Measurements from ENCODE around the gene HLA-E.
"Not testable (repeated sequence)": the region's sequence is repeated elsewhere in the genome, so short reads cannot be mapped to it uniquely, and the experiment has no call there.

HLA-E gene

GRCh38 chr6:30491991-30492952, 3.0 kb downstream of the HLA-E start:
- no peak overlapping the region for H3K4me2 ChIP-seq (ENCODE audit: low read length, poor library complexity, severe bottlenecking)
- H2BK15ac ChIP-seq (ENCODE audit: low read depth, poor library complexity, severe bottlenecking): no peak overlapping the region
- H3K36me3 ChIP-seq (ENCODE audit: control insufficient read depth in 1 of 2, insufficient read depth in 2 of 2, low read depth in 1 of 2, low read length in 2 of 2): peaks cover 39 to 46% of the 10 kb centered on the region in 2 experiments
- H3K4me1 ChIP-seq (ENCODE audit: control insufficient read depth, insufficient read depth, low read depth, low read length): peaks cover 11% of the 10 kb centered on the region
- H4K8ac ChIP-seq (ENCODE audit: low read length): no peak overlapping the region
- H3K27me3 ChIP-seq (ENCODE audit: control insufficient read depth in 1 of 2, insufficient read depth in 1 of 2, low read length in 2 of 2): no peaks in the 10 kb centered on the region
- DNase-seq: no peak
- no peak overlapping the region for H3K23ac ChIP-seq (ENCODE audit: low read length in 2 of 2)
- H4K91ac ChIP-seq (ENCODE audit: low read length): no peak overlapping the region
- H2BK12ac ChIP-seq (ENCODE audit: low read length in 2 of 2): no peak overlapping the region
- no peaks in the 10 kb centered on the region for H3K9me3 ChIP-seq (ENCODE audit: control insufficient read depth, low read length)
- no peak overlapping the region for H3K14ac ChIP-seq (ENCODE audit: low read length in 2 of 2)
- H3K9ac ChIP-seq (ENCODE audit: low read length): peak overlapping the region; percentile 30
- no peak overlapping the region for H2AK5ac ChIP-seq (ENCODE audit: low read length, severe bottlenecking)
- WGBS: 97% methylated on average over 16 of the region's 16 CpGs
- no peak overlapping the region for H3K4ac ChIP-seq (ENCODE audit: low read depth in 1 of 2, low read length in 2 of 2)
- no peak overlapping the region for H2AFZ ChIP-seq (ENCODE audit: low read depth, low read length)
- H3K27ac ChIP-seq (ENCODE audit: low read length, poor library complexity, severe bottlenecking): no peak overlapping the region
- H3K18ac ChIP-seq (ENCODE audit: low read depth in 1 of 2, low read length in 2 of 2): no peak overlapping the region
- no peak overlapping the region for H2BK120ac ChIP-seq (ENCODE audit: low read depth, low read length)
- no peak overlapping the region for H3K4me3 ChIP-seq (ENCODE audit: insufficient read depth in 1 of 2, low read depth in 1 of 2, low read length in 2 of 2)
- peaks cover 20% of the 10 kb centered on the region for H3K79me1 ChIP-seq (replicated peaks; ENCODE audit: low read length, poor library complexity, severe bottlenecking)
- H2BK5ac ChIP-seq (ENCODE audit: low read depth, low read length, poor library complexity, severe bottlenecking): no peak overlapping the region

GRCh38 chr6:30493643-30494250, 4.4 kb downstream of the HLA-E start:
- H3K4ac ChIP-seq (ENCODE audit: low read depth in 1 of 2, low read length in 2 of 2): no peak overlapping the region
- no peak overlapping the region for H2BK5ac ChIP-seq (ENCODE audit: low read depth, low read length, poor library complexity, severe bottlenecking)

GRCh38 chr6:30494291-30494861, 5.1 kb downstream of the HLA-E start:
- Histone ChIP-seq H3K79me1 (replicated peaks; ENCODE audit: low read length, poor library complexity, severe bottlenecking) (peaks cover 20% of the 10 kb centered on the region), H4K8ac (ENCODE audit: low read length) (no peak overlapping the region), H2BK12ac (ENCODE audit: low read length in 2 of 2) (no peak overlapping the region), H2BK120ac (ENCODE audit: low read depth, low read length) (no peak overlapping the region), H2AK5ac (ENCODE audit: low read length, severe bottlenecking) (no peak overlapping the region), H4K91ac (ENCODE audit: low read length) (no peak overlapping the region), H2BK15ac (ENCODE audit: low read depth, poor library complexity, severe bottlenecking) (no peak overlapping the region), H3K4me1 (ENCODE audit: control insufficient read depth, insufficient read depth, low read depth, low read length) (peaks cover 11% of the 10 kb centered on the region), H3K23ac (ENCODE audit: low read length in 2 of 2) (no peak overlapping the region), H3K9me3 (ENCODE audit: control insufficient read depth, low read length) (no peaks in the 10 kb centered on the region), H2AFZ (ENCODE audit: low read depth, low read length) (no peak overlapping the region), H3K36me3 (ENCODE audit: control insufficient read depth in 1 of 2, insufficient read depth in 2 of 2, low read depth in 1 of 2, low read length in 2 of 2) (peaks cover 39 to 46% of the 10 kb centered on the region in 2 experiments), H3K14ac (ENCODE audit: low read length in 2 of 2) (no peak overlapping the region), H3K4ac (ENCODE audit: low read depth in 1 of 2, low read length in 2 of 2) (no peak overlapping the region), H3K4me3 (ENCODE audit: insufficient read depth in 1 of 2, low read depth in 1 of 2, low read length in 2 of 2) (no peak overlapping the region), H3K27me3 (ENCODE audit: control insufficient read depth in 1 of 2, insufficient read depth in 1 of 2, low read length in 2 of 2) (no peaks in the 10 kb centered on the region), H2BK5ac (ENCODE audit: low read depth, low read length, poor library complexity, severe bottlenecking) (no peak overlapping the region), H3K27ac (ENCODE audit: low read length, poor library complexity, severe bottlenecking) (no peak overlapping the region), H3K4me2 (ENCODE audit: low read length, poor library complexity, severe bottlenecking) (no peak overlapping the region), H3K9ac (ENCODE audit: low read length) (no peak overlapping the region), H3K18ac (ENCODE audit: low read depth in 1 of 2, low read length in 2 of 2) (no peak overlapping the region)
- no peak for DNase-seq
- WGBS: 92% methylated on average over 8 of the region's 8 CpGs

More at GRCh38 chr6:30493643-30494250, 4.4 kb downstream of the HLA-E start:
- no peaks in the 10 kb centered on the region for H3K27me3 ChIP-seq (ENCODE audit: control insufficient read depth in 1 of 2, insufficient read depth in 1 of 2, low read length in 2 of 2)
- no peak overlapping the region for H2BK12ac ChIP-seq (ENCODE audit: low read length in 2 of 2)
- peaks cover 20% of the 10 kb centered on the region for H3K79me1 ChIP-seq (replicated peaks; ENCODE audit: low read length, poor library complexity, severe bottlenecking)
- H3K9me3 ChIP-seq (ENCODE audit: control insufficient read depth, low read length): no peaks in the 10 kb centered on the region
- no peak overlapping the region for H4K91ac ChIP-seq (ENCODE audit: low read length)
- peaks cover 39 to 46% of the 10 kb centered on the region in 2 experiments for H3K36me3 ChIP-seq (ENCODE audit: control insufficient read depth in 1 of 2, insufficient read depth in 2 of 2, low read depth in 1 of 2, low read length in 2 of 2)
- H3K9ac ChIP-seq (ENCODE audit: low read length): no peak overlapping the region
- H3K27ac ChIP-seq (ENCODE audit: low read length, poor library complexity, severe bottlenecking): no peak overlapping the region
- DNase-seq: no peak
- no peak overlapping the region for H3K18ac ChIP-seq (ENCODE audit: low read depth in 1 of 2, low read length in 2 of 2)
- no peak overlapping the region for H2AFZ ChIP-seq (ENCODE audit: low read depth, low read length)
- no peak overlapping the region for H3K4me2 ChIP-seq (ENCODE audit: low read length, poor library complexity, severe bottlenecking)
- 78% methylated on average over 7 of the region's 8 CpGs for WGBS
- H3K14ac ChIP-seq (ENCODE audit: low read length in 2 of 2): no peak overlapping the region
- peaks cover 11% of the 10 kb centered on the region for H3K4me1 ChIP-seq (ENCODE audit: control insufficient read depth, insufficient read depth, low read depth, low read length)
- H3K4me3 ChIP-seq (ENCODE audit: insufficient read depth in 1 of 2, low read depth in 1 of 2, low read length in 2 of 2): no peak overlapping the region
- no peak overlapping the region for H2BK120ac ChIP-seq (ENCODE audit: low read depth, low read length)
- H3K23ac ChIP-seq (ENCODE audit: low read length in 2 of 2): no peak overlapping the region
- no peak overlapping the region for H4K8ac ChIP-seq (ENCODE audit: low read length)
- no peak overlapping the region for H2AK5ac ChIP-seq (ENCODE audit: low read length, severe bottlenecking)
- H2BK15ac ChIP-seq (ENCODE audit: low read depth, poor library complexity, severe bottlenecking): no peak overlapping the region

GRCh38 chr6:30495060-30495459, 5.8 kb downstream of the HLA-E start:
- DNase-seq; H3K9ac ChIP-seq (ENCODE audit: low read length); H4K91ac ChIP-seq (ENCODE audit: low read length); H3K4me2 ChIP-seq (ENCODE audit: low read length, poor library complexity, severe bottlenecking); H3K4me3 ChIP-seq (ENCODE audit: insufficient read depth in 1 of 2, low read depth in 1 of 2, low read length in 2 of 2); H2BK120ac ChIP-seq (ENCODE audit: low read depth, low read length); H3K9me3 ChIP-seq (ENCODE audit: control insufficient read depth, low read length); H3K27me3 ChIP-seq (ENCODE audit: control insufficient read depth in 1 of 2, insufficient read depth in 1 of 2, low read length in 2 of 2); H2BK5ac ChIP-seq (ENCODE audit: low read depth, low read length, poor library complexity, severe bottlenecking); H3K23ac ChIP-seq (ENCODE audit: low read length in 2 of 2); H3K4ac ChIP-seq (ENCODE audit: low read depth in 1 of 2, low read length in 2 of 2); H2BK12ac ChIP-seq (ENCODE audit: low read length in 2 of 2); H4K8ac ChIP-seq (ENCODE audit: low read length); H3K14ac ChIP-seq (ENCODE audit: low read length in 2 of 2); H2BK15ac ChIP-seq (ENCODE audit: low read depth, poor library complexity, severe bottlenecking); H3K18ac ChIP-seq (ENCODE audit: low read depth in 1 of 2, low read length in 2 of 2); H3K27ac ChIP-seq (ENCODE audit: low read length, poor library complexity, severe bottlenecking); H2AFZ ChIP-seq (ENCODE audit: low read depth, low read length); H2AK5ac ChIP-seq (ENCODE audit: low read length, severe bottlenecking): not testable (repeated sequence)
- Histone ChIP-seq H3K4me1 (ENCODE audit: control insufficient read depth, insufficient read depth, low read depth, low read length) (peaks cover 11% of the 10 kb centered on the region), H3K36me3 (ENCODE audit: control insufficient read depth in 1 of 2, insufficient read depth in 2 of 2, low read depth in 1 of 2, low read length in 2 of 2) (peaks cover 39 to 46% of the 10 kb centered on the region in 2 experiments), H3K79me1 (replicated peaks; ENCODE audit: low read length, poor library complexity, severe bottlenecking) (peaks cover 19% of the 10 kb centered on the region)
- 100% methylated on average over 2 of the region's 4 CpGs for WGBS

Measured in mesenchymal stem cell (in vitro differentiated cells and primary cell).